IMR-90 (cell line): ENCODE measurements around the gene KCNQ1. TPM values are rescaled to one million over a fixed set of nuclear protein-coding genes. Genes with fewer than 3 reads are reported as not detected.

Source experiments
- ATAC-seq: fragments of 200-7000 bp; cut with Tn5 transposase; 2 replicates; pipeline ENCODE4 v1.9.1; 2020; ENCODE audit warnings: low read depth, mild to moderate bottlenecking, moderate library complexity
- BruUV-seq: library from RNA; stranded (reverse); fragments of 400-500 nt; replicated peaks from 2 replicates; lab custom pipeline; 2021; lab: Mats Ljungman, UMichigan
- CTCF ChIA-PET: fragments of 300-600 bp; formaldehyde crosslinking; extraction: SDS; loops from one replicate; lab custom pipeline; 2021; ENCODE audit warnings: antibody characterized with exemption; lab: Yijun Ruan, JAX
- POLR2A ChIA-PET: fragments of 300-600 bp; sonication (Branson Sonifier 250); formaldehyde crosslinking; loops from one replicate; lab custom pipeline; 2022; ENCODE audit warnings: antibody characterized with exemption; ENCODE audit not compliant: unreplicated experiment; lab: Charles Lee
- DNase-seq: peaks from one replicate; pipeline ENCODE4 v3.0.0; 2013
- H2AFZ ChIP-seq: replicated peaks from 2 replicates; pipeline ENCODE3; 2013; ENCODE audit warnings: low read length, mild to moderate bottlenecking; ENCODE audit not compliant: poor library complexity
- H2AK5ac ChIP-seq: 2 replicates; pipeline ENCODE4 v1.6.1; 2013; ENCODE audit warnings: low read depth, low read length, inconsistent platforms
- H2AK9ac ChIP-seq: replicated peaks from 2 replicates; pipeline ENCODE3; 2013; ENCODE audit warnings: mild to moderate bottlenecking, low read depth, low read length, moderate library complexity; ENCODE audit not compliant: poor library complexity
- H2BK120ac ChIP-seq: 2 replicates; pipeline ENCODE4 v1.6.1; 2013; ENCODE audit warnings: low read depth, low read length, inconsistent platforms
- H2BK15ac ChIP-seq: 3 replicates; pipeline ENCODE4 v1.6.1; 2013; ENCODE audit warnings: low read depth, low read length, inconsistent platforms
- H2BK20ac ChIP-seq: 2 replicates; pipeline ENCODE4 v1.6.1; 2013; ENCODE audit warnings: low read depth, mild to moderate bottlenecking, inconsistent platforms, low read length, moderate library complexity
- H2BK5ac ChIP-seq: 2 replicates; pipeline ENCODE4 v1.6.1; 2013; ENCODE audit warnings: mild to moderate bottlenecking, low read depth, low read length, inconsistent platforms; ENCODE audit not compliant: poor library complexity, severe bottlenecking
- H3K14ac ChIP-seq: replicated peaks from 2 replicates; pipeline ENCODE4 v1.6.1; 2013; ENCODE audit warnings: low read depth, low read length, inconsistent platforms
- H3K18ac ChIP-seq: 2 replicates; pipeline ENCODE4 v1.6.1; 2013; ENCODE audit warnings: low read depth, low read length, control low read depth
- H3K23ac ChIP-seq: 2 replicates; pipeline ENCODE4 v1.6.1; 2013; ENCODE audit warnings: low read depth, low read length, inconsistent platforms
- H3K27ac ChIP-seq: 2 replicates; pipeline ENCODE4 v1.5.1; 2013; ENCODE audit warnings: mild to moderate bottlenecking, control low read depth, low read length; ENCODE audit not compliant: insufficient read depth
- H3K27me3 ChIP-seq: 2 replicates; pipeline ENCODE4 v1.6.1; 2013; ENCODE audit warnings: low read length; ENCODE audit not compliant: control insufficient read depth, insufficient read depth
- H3K36me3 ChIP-seq: 2 replicates; pipeline ENCODE4 v1.6.1; 2013; ENCODE audit warnings: low read length, mixed read lengths; ENCODE audit not compliant: control insufficient read depth, insufficient read depth
- H3K4ac ChIP-seq: 2 replicates; pipeline ENCODE4 v1.6.1; 2013; ENCODE audit warnings: low read depth, low read length, inconsistent platforms
- H3K4me1 ChIP-seq: 2 replicates; pipeline ENCODE4 v1.6.1; 2013; ENCODE audit warnings: low read length, mixed read lengths; ENCODE audit not compliant: control insufficient read depth, insufficient read depth
- H3K4me2 ChIP-seq: 2 replicates; pipeline ENCODE4 v1.6.1; 2013; ENCODE audit warnings: low read depth, mild to moderate bottlenecking, control low read depth, low read length, moderate library complexity
- H3K4me3 ChIP-seq: 2 replicates; pipeline ENCODE4 v1.5.1; 2013; ENCODE audit warnings: low read depth, mild to moderate bottlenecking, control low read depth, low read length, moderate library complexity; ENCODE audit not compliant: insufficient read depth
- H3K56ac ChIP-seq: 2 replicates; pipeline ENCODE4 v1.6.1; 2013; ENCODE audit warnings: low read length, inconsistent platforms; ENCODE audit not compliant: insufficient read depth; ENCODE audit errors: extremely low read depth
- H3K79me1 ChIP-seq, 2 experiments: 2 replicates each; pipeline ENCODE4 v1.6.1; 2013; ENCODE audit warnings: low read length in 2 of 2, inconsistent platforms in 1 of 2, low read depth in 1 of 2
- H3K9ac ChIP-seq: 2 replicates; pipeline ENCODE4 v1.6.1; 2013; ENCODE audit warnings: low read depth, low read length, control low read depth
- H3K9me1 ChIP-seq: 2 replicates; pipeline ENCODE4 v1.6.1; 2013; ENCODE audit warnings: low read length, inconsistent platforms; ENCODE audit not compliant: insufficient read depth
- H3K9me3 ChIP-seq: 2 replicates; pipeline ENCODE4 v1.6.1; 2013; ENCODE audit warnings: low read length; ENCODE audit not compliant: control insufficient read depth, insufficient read depth
- H4K20me1 ChIP-seq: 2 replicates; pipeline ENCODE4 v1.6.1; 2013; ENCODE audit warnings: low read length, inconsistent platforms; ENCODE audit not compliant: insufficient read depth
- H4K5ac ChIP-seq: 2 replicates; pipeline ENCODE4 v1.6.1; 2013; ENCODE audit warnings: mild to moderate bottlenecking, low read depth, low read length, control low read depth
- H4K8ac ChIP-seq, 2 experiments: 2 replicates each; pipeline ENCODE4 v1.6.1; 2013; ENCODE audit warnings: low read depth in 2 of 2, low read length in 2 of 2, control low read depth in 1 of 2, inconsistent platforms in 1 of 2
- H4K91ac ChIP-seq: 2 replicates; pipeline ENCODE4 v1.6.1; 2013; ENCODE audit warnings: low read depth, low read length, inconsistent platforms; ENCODE audit not compliant: insufficient read depth
- BHLHE40 ChIP-seq: fragments of 150-350 bp; IDR thresholded peaks from 2 replicates; pipeline ENCODE4 v1.6.1; 2016; ENCODE audit warnings: mild to moderate bottlenecking, low read depth, low read length
- ELK1 ChIP-seq: fragments of 150-350 bp; IDR thresholded peaks from 2 replicates; pipeline ENCODE4 v1.6.1; 2016; ENCODE audit warnings: low read depth, mild to moderate bottlenecking, low read length, moderate library complexity, borderline replicate concordance
- MAZ ChIP-seq: IDR thresholded peaks from 2 replicates; pipeline ENCODE4 v1.6.1; 2012; ENCODE audit warnings: low read depth, mild to moderate bottlenecking, low read length, improper control_type of control experiment, moderate library complexity, borderline replicate concordance
- MXI1 ChIP-seq: IDR thresholded peaks from 2 replicates; pipeline ENCODE4 v1.6.1; 2012; ENCODE audit warnings: low read depth, mild to moderate bottlenecking, low read length, moderate library complexity, borderline replicate concordance
- POLR2A ChIP-seq: IDR thresholded peaks from 2 replicates; pipeline ENCODE4 v1.6.1; 2012; ENCODE audit warnings: mild to moderate bottlenecking, low read depth, low read length
- SMC3 ChIP-seq: fragments of 150-350 bp; IDR thresholded peaks from 2 replicates; pipeline ENCODE4 v1.6.1; 2016; ENCODE audit warnings: low read depth, mild to moderate bottlenecking, antibody characterized with exemption, low read length, moderate library complexity
- WGBS, 2 experiments: methylation state at CpG; one replicate each; pipeline versions ENCODE4 v1.1.5 to v1.1.7; 2013; ENCODE audit warnings: missing lambda C conversion rate in 2 of 2; ENCODE audit not compliant: insufficient read length in 1 of 2; ENCODE audit errors: extremely low coverage in 2 of 2; 5-methylcytosine and 5-hydroxymethylcytosine counted together
- dilution Hi-C: fragments of 300-500 bp; cut with HindIII; formaldehyde crosslinking; loops from one replicate; pipeline ENCODE4 v1.14.3; 2018; ENCODE audit warnings: low sequenced_read_pairs; ENCODE audit not compliant: unreplicated experiment
- in situ Hi-C: fragments of 300-500 bp; cut with MboI; formaldehyde crosslinking; loops from 3 replicates; pipeline ENCODE4 v1.14.3; 2019; ENCODE audit warnings: low sequenced_read_pairs, inconsistent platforms, mixed read lengths
- intact Hi-C: fragments of 100-400 bp; cut with micrococcal nuclease; formaldehyde crosslinking; loops from 2 replicates; pipeline ENCODE4 v1.10.0; 2022
- polyA plus RNA-seq, 3 experiments: library from polyadenylated mRNA; depleted of rRNA; stranded (reverse); fragments of >200 nt; gene quantifications; 2 replicates each; pipeline ENCODE4 v1.2.3, GENCODE V29; 2012; ENCODE audit warnings: low replicate concordance in 1 of 3
- total RNA-seq: library from RNA; depleted of rRNA; stranded (reverse); fragments of >200 nt; gene quantifications from 2 replicates; pipeline ENCODE4 v1.2.3, GENCODE V29; 2012

Gene KCNQ1
- total and polyA plus RNA-seq, 2 of the 4 experiments (the other 2 are of a cell fraction), result 0.07 TPM; not detected in 1

GRCh38 chr11:2651826-2652271 lies 207.0 kb downstream of the KCNQ1 start:
- H3K4me2 ChIP-seq, result no peak overlapping the region
- ChIA-PET POLR2A (no interaction called here), CTCF (no interaction called here)
- H2BK15ac ChIP-seq, result no peak overlapping the region
- no peaks in the 10 kb centered on the region; the same call in 1 of the 2 replicates for H4K20me1 ChIP-seq
- no peak overlapping the region for H2BK20ac ChIP-seq
- DNase-seq (no peak), ATAC-seq (no peak)
- no peaks in the 10 kb centered on the region for H3K36me3 ChIP-seq
- no peak overlapping the region for H3K56ac ChIP-seq
- H3K23ac ChIP-seq, result no peak overlapping the region
- no peak overlapping the region for H2AK9ac ChIP-seq
- H3K27me3 ChIP-seq, result peaks cover 13% of the 10 kb centered on the region; the same call in 1 of the 2 replicates
- TF ChIP-seq BHLHE40 (no peak), SMC3 (no peak), MXI1 (no peak), MAZ (no peak), ELK1 (no peak), POLR2A (no peak)
- no TSS peak for BruUV-seq
- H3K9me3 ChIP-seq, result peaks cover 67% of the 10 kb centered on the region
- H3K27ac ChIP-seq, result no peak overlapping the region
- in situ Hi-C loops, result no loop called here
- H3K79me1 ChIP-seq, result peaks cover 0 to 3% of the 10 kb centered on the region in 2 experiments; a peak in 1 of 4 replicates
- H2AK5ac ChIP-seq, result no peak overlapping the region
- H3K14ac ChIP-seq, result no peak overlapping the region
- no peak overlapping the region for H4K8ac ChIP-seq
- no peaks in the 10 kb centered on the region for H3K9me1 ChIP-seq
- H4K5ac ChIP-seq, result no peak overlapping the region
- H2BK120ac ChIP-seq, result no peak overlapping the region
- H3K9ac ChIP-seq, result no peak overlapping the region
- H3K4me1 ChIP-seq, result no peaks in the 10 kb centered on the region
- dilution Hi-C loops, result no loop called here
- no peak overlapping the region for H3K4me3 ChIP-seq
- H2AFZ ChIP-seq, result no peak overlapping the region
- intact Hi-C loops, result no loop called here
- no peak overlapping the region for H2BK5ac ChIP-seq
- H4K91ac ChIP-seq, result no peak overlapping the region
- WGBS, 2 experiments, result 80% methylated on average over 1 of the region's 7 CpGs; no CpG with 5 or more reads in 1 of the 2 experiments
- no peak overlapping the region for H3K4ac ChIP-seq
- no peak overlapping the region for H3K18ac ChIP-seq
